ENCODE results near the gene PTPRN2.

DNA sequence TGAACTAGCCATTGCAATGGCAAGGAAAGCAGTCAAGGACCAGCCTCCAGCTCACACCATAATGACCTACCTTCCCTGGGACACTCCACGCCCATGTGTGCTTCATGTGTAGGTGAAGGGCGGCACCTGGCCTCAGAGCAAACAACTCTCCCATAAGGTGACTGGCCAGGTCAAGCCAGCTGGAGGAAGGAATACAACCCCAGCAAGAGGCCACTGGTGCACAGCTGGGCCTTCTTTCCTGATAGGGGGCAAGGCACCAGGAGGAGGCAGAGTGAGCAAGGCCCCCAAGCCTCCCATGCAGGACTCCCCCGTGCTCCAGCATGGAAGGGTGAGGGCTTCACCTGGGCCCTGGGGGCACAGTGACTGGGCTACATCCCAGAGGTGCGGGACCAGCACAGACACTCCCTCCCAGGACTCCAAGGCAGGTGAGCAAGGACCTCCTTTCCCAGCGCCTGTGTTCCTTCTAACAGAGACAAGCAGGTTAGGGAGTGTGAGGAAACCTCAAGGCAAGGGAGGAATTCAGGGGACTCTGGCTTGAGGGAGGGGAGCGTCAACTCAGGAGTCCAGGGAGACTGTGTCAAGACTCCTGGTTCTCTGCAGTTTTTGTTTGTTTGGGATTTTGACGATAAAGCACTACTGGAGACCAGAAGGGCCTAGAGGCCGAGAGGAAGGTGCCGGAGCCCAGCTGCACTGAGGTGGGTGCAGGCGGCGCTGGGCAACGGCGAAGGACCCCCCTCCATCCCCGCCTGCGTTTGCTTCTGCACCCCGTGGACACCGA lies 1.7 kb downstream of the PTPRN2 start:
- peak; percentile 15 for TF ChIP-seq EZH2 (IDR thresholded peaks at IDR 0.05; ENCODE audit: low read length, missing control alignments)
- TF ChIP-seq, protein P1, sequence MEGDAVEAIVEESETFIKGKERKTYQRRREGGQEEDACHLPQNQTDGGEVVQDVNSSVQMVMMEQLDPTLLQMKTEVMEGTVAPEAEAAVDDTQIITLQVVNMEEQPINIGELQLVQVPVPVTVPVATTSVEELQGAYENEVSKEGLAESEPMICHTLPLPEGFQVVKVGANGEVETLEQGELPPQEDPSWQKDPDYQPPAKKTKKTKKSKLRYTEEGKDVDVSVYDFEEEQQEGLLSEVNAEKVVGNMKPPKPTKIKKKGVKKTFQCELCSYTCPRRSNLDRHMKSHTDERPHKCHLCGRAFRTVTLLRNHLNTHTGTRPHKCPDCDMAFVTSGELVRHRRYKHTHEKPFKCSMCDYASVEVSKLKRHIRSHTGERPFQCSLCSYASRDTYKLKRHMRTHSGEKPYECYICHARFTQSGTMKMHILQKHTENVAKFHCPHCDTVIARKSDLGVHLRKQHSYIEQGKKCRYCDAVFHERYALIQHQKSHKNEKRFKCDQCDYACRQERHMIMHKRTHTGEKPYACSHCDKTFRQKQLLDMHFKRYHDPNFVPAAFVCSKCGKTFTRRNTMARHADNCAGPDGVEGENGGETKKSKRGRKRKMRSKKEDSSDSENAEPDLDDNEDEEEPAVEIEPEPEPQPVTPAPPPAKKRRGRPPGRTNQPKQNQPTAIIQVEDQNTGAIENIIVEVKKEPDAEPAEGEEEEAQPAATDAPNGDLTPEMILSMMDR (conservative IDR thresholded peaks at IDR 0.05 in 1 of 2, IDR thresholded peaks at IDR 0.05 in 1 of 2; ENCODE audit: low read depth in 1 of 2, low read length in 2 of 2): no peak

All from fibroblast of lung (primary cell).